Liver (tissue), 9 donors: ENCODE measurements around the gene CCDC74A. TPM values are rescaled to one million over a fixed set of nuclear protein-coding genes. Genes with fewer than 3 reads are reported as not detected.
"Not testable (repeated sequence)": the region's sequence is repeated elsewhere in the genome, so short reads cannot be mapped to it uniquely, and the experiment has no call there.

Experiments used
- DNase-seq: peaks from one replicate; pipeline ENCODE4 v3.0.0-alpha.2; 2017; ENCODE audit warnings: low spot score
- H3K27ac ChIP-seq, 2 donors: one replicate each; pipeline ENCODE4 v1.7.0; 2013; ENCODE audit warnings: inconsistent platforms in 2 of 2, low read length in 2 of 2, control low read depth in 1 of 2, low read depth in 1 of 2, mild to moderate bottlenecking in 1 of 2
- H3K27me3 ChIP-seq, 4 donors: one replicate each; pipeline versions ENCODE4 v1.6.1 to v1.7.0; 2013; ENCODE audit warnings: low read length in 3 of 4, inconsistent platforms in 1 of 4, mild to moderate bottlenecking in 1 of 4, moderate library complexity in 1 of 4; ENCODE audit not compliant: control insufficient read depth in 4 of 4, insufficient read depth in 4 of 4
- H3K36me3 ChIP-seq, 4 donors: one replicate each; pipeline versions ENCODE4 v1.6.1 to v1.7.0; 2013; ENCODE audit warnings: low read length in 3 of 4, mild to moderate bottlenecking in 3 of 4, low read depth in 1 of 4, moderate library complexity in 1 of 4; ENCODE audit not compliant: control insufficient read depth in 4 of 4, insufficient read depth in 3 of 4
- H3K4me1 ChIP-seq, 4 donors: one replicate each; pipeline versions ENCODE4 v1.6.1 to v1.7.0; 2013; ENCODE audit warnings: low read length in 3 of 4, mild to moderate bottlenecking in 3 of 4, moderate library complexity in 1 of 4; ENCODE audit not compliant: control insufficient read depth in 4 of 4, insufficient read depth in 4 of 4
- H3K4me3 ChIP-seq, 3 donors: one replicate each; pipeline versions ENCODE4 v1.6.1 to v1.7.0; 2013; ENCODE audit warnings: low read length in 3 of 3, control low read depth in 1 of 3, low read depth in 1 of 3, mild to moderate bottlenecking in 1 of 3
- H3K9ac ChIP-seq, 2 donors: one replicate each; pipeline ENCODE4 v1.7.0; 2013; ENCODE audit warnings: low read length in 2 of 2, mild to moderate bottlenecking in 2 of 2, moderate library complexity in 2 of 2, control low read depth in 1 of 2, low read depth in 1 of 2
- H3K9me3 ChIP-seq, 4 donors: one replicate each; pipeline versions ENCODE4 v1.6.1 to v1.7.0; 2013; ENCODE audit warnings: low read length in 3 of 4; ENCODE audit not compliant: control insufficient read depth in 4 of 4
- FOXA2 ChIP-seq: IDR thresholded peaks from 2 replicates; pipeline ENCODE4 v1.6.1; 2016; ENCODE audit warnings: antibody characterized with exemption
- HNF4A ChIP-seq, 2 donors: conservative IDR thresholded peaks; 2 replicates each; pipeline ENCODE4 v1.6.1; 2016; ENCODE audit warnings: antibody characterized with exemption in 2 of 2, mild to moderate bottlenecking in 2 of 2
- RAD21 ChIP-seq, 2 donors: IDR thresholded peaks; 2 replicates each; pipeline ENCODE4 v1.6.1; 2016; ENCODE audit warnings: antibody characterized with exemption in 2 of 2, mild to moderate bottlenecking in 2 of 2
- TAF1 ChIP-seq: conservative IDR thresholded peaks from 2 replicates; pipeline ENCODE4 v1.6.1; 2016; ENCODE audit warnings: antibody characterized with exemption, mild to moderate bottlenecking
- YY1 ChIP-seq: IDR thresholded peaks from 2 replicates; pipeline ENCODE4 v1.6.1; 2016; ENCODE audit warnings: antibody characterized with exemption, mild to moderate bottlenecking
- whole genome bisulfite sequencing: extraction: QIAGEN DNeasy Blood & Tissue Kit; methylation state at CpG from one replicate; pipeline ENCODE4 v1.1.7; 2013; 5-methylcytosine and 5-hydroxymethylcytosine counted together
- polyA plus RNA-seq, 2 donors: library from polyadenylated mRNA; stranded (reverse) in 1 of 2; unstranded in 1 of 2; fragments of 200-250 nt in 1 of 2; fragments of >200 nt in 1 of 2; fragmentation: Nextera tagmentation in 1 of 2; extraction: Ambion mirVana in 1 of 2; gene quantifications; one replicate each; pipeline versions ENCODE4 v1.2.1 to v1.2.3, GENCODE V29; 2013 to 2015
- total RNA-seq, 2 donors: library from RNA; depleted of rRNA; stranded (reverse); fragments of >200 nt; gene quantifications; one replicate each; pipeline ENCODE4 v1.2.3, GENCODE V29; 2014
- TF ChIP-seq, protein P1 (sequence below): IDR thresholded peaks from 2 replicates; pipeline ENCODE4 v1.6.1; 2016; ENCODE audit warnings: antibody characterized with exemption, mild to moderate bottlenecking
- TF ChIP-seq, protein P2 (sequence below): IDR thresholded peaks from 2 replicates; pipeline ENCODE4 v1.6.1; 2016; ENCODE audit warnings: antibody characterized with exemption
- TF ChIP-seq, protein P3 (sequence below): IDR thresholded peaks from 2 replicates; pipeline ENCODE4 v1.6.1; 2016; ENCODE audit warnings: antibody characterized with exemption
- TF ChIP-seq, protein P4 (sequence below): IDR thresholded peaks from 2 replicates; pipeline ENCODE4 v1.6.1; 2016; ENCODE audit warnings: antibody characterized with exemption
- donor health status: healthy.
- donor health status: healthy.
- donor health status: healthy.
- donor health status: healthy.
- donor health status: healthy.

Gene CCDC74A
- total and polyA plus RNA-seq, 4 donors = 0.37 to 1.1 (median 0.47) TPM

DNA sequence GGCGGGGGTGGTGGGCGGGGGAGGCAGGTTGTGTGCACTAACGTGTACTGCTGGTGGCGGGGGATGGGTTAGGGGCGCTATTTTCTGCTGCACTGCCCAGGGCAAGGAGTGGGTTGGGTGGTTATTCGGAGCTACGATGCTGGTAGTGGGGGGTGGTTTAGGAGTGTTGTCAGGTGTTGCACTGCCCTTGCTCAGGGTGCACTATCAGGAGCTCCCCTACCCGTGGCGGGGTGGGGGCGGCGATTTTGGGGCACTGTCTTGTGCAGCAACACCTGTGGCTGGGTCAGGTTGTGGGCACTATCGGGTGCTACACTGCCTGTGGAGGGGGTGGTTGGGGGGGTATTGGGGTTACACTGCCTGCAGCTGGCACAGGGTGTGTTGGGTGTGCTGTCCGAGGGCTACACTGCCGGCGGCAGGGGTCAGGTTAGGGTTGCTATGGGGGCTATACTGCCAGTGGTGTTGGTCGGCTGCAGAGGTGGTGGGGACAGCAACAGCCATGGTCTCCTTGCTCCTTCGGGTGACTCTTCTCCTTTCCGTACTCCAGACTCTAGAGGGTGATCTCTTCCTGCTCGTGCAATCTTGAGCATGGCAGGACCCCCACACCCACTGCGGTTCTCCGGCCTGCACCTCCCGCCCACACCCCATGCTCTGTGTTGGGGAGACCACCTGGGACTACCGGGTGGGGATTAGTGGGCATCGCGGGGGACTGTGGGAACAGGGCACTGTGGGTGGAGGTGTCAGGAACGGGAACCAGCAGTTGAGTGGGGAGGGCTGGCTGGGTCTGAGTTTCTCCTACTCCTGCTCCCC lies 16.5 kb downstream of the CCDC74A start:
- not testable (repeated sequence) for H3K27ac ChIP-seq, H3K9me3 ChIP-seq, H3K9ac ChIP-seq, H3K27me3 ChIP-seq, H3K4me1 ChIP-seq, H3K36me3 ChIP-seq, H3K4me3 ChIP-seq, DNase-seq
- WGBS = 90% methylated on average over 22 of the region's 26 CpGs

DNA sequence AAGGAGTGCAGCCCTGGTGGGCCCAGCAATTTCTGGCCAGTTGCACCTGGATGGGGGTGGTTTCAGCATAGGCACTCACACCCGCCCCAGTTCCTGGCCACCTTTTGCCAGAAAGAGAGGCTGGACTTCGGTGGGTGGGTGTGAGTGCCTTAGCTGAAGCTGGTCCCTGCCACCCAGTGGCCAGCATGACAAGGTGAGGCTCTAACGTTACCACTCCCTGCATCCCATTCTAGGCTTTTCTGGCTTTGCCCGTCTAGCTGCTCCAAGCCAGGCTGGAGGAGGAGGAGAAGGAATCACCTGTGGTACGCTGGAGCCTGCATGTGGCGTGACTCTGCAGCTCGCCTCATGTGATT lies 17.1 kb downstream of the CCDC74A start:
- H3K27ac ChIP-seq, DNase-seq, H3K4me3 ChIP-seq, H3K9me3 ChIP-seq, H3K9ac ChIP-seq, H3K4me1 ChIP-seq, H3K27me3 ChIP-seq, H3K36me3 ChIP-seq: not testable (repeated sequence)
- WGBS = 93% methylated on average over 3 of the region's 7 CpGs

DNA sequence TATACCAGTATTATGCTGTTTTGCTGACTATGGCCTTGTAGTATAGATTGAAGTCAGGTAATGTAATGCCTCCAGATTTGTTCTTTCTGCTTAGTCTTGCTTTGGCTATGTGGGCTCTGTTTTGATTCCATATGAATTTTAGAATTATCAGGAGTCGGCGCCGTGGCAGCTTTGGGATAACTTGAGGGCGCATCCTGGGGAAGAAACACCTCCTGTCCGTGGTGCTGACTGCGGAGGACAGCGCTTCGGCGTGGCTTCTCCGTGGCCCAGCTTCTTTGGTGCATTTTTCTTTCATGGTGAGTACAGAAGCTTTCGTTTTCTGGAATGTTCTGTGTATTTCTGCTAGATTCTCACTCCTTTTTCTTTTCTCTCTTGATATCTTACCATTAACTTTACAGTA lies 25.2 kb downstream of the CCDC74A start:
- TF ChIP-seq HNF4A (conservative IDR thresholded peaks at IDR 0.05) (no peak), YY1 (no peak)
- TF ChIP-seq, protein P1, sequence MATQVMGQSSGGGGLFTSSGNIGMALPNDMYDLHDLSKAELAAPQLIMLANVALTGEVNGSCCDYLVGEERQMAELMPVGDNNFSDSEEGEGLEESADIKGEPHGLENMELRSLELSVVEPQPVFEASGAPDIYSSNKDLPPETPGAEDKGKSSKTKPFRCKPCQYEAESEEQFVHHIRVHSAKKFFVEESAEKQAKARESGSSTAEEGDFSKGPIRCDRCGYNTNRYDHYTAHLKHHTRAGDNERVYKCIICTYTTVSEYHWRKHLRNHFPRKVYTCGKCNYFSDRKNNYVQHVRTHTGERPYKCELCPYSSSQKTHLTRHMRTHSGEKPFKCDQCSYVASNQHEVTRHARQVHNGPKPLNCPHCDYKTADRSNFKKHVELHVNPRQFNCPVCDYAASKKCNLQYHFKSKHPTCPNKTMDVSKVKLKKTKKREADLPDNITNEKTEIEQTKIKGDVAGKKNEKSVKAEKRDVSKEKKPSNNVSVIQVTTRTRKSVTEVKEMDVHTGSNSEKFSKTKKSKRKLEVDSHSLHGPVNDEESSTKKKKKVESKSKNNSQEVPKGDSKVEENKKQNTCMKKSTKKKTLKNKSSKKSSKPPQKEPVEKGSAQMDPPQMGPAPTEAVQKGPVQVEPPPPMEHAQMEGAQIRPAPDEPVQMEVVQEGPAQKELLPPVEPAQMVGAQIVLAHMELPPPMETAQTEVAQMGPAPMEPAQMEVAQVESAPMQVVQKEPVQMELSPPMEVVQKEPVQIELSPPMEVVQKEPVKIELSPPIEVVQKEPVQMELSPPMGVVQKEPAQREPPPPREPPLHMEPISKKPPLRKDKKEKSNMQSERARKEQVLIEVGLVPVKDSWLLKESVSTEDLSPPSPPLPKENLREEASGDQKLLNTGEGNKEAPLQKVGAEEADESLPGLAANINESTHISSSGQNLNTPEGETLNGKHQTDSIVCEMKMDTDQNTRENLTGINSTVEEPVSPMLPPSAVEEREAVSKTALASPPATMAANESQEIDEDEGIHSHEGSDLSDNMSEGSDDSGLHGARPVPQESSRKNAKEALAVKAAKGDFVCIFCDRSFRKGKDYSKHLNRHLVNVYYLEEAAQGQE = peak; percentile 35
- TF ChIP-seq, protein P2, sequence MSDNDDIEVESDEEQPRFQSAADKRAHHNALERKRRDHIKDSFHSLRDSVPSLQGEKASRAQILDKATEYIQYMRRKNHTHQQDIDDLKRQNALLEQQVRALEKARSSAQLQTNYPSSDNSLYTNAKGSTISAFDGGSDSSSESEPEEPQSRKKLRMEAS = no peak
- TF ChIP-seq, protein P3, sequence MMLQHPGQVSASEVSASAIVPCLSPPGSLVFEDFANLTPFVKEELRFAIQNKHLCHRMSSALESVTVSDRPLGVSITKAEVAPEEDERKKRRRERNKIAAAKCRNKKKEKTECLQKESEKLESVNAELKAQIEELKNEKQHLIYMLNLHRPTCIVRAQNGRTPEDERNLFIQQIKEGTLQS = no peak
- WGBS = 79% methylated on average over 11 of the region's 11 CpGs

DNA sequence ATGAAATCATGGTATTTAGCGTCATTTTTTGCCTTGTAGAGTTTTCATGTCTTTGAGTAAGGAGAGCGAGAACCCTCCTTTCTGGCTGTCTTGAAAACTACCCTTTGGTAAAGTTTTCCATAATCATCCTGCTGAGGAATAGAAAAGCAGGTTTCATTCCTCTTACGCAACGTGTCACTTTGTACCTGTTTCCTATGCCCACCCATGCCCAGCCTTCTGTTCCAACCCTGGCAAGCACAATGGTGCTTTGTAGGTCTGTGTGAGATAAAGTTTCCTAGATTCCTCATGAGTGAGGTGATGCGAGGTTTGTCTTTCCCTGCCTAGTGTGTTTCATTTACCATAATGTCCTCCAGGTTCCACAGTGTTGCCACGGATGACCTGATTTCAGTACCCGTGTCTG lies 29.3 kb downstream of the CCDC74A start:
- no peaks in the 10 kb centered on the region for H3K9me3 ChIP-seq
- H3K36me3 ChIP-seq = no peaks in the 10 kb centered on the region
- peaks cover 0 to 4% (median 0%) of the 10 kb centered on the region in 4 donors for H3K27me3 ChIP-seq
- WGBS = 80% methylated on average over 7 of the region's 7 CpGs
- TF ChIP-seq HNF4A (conservative IDR thresholded peaks at IDR 0.05) = no peak
- no peak for TF ChIP-seq TAF1
- TF ChIP-seq, protein P4, sequence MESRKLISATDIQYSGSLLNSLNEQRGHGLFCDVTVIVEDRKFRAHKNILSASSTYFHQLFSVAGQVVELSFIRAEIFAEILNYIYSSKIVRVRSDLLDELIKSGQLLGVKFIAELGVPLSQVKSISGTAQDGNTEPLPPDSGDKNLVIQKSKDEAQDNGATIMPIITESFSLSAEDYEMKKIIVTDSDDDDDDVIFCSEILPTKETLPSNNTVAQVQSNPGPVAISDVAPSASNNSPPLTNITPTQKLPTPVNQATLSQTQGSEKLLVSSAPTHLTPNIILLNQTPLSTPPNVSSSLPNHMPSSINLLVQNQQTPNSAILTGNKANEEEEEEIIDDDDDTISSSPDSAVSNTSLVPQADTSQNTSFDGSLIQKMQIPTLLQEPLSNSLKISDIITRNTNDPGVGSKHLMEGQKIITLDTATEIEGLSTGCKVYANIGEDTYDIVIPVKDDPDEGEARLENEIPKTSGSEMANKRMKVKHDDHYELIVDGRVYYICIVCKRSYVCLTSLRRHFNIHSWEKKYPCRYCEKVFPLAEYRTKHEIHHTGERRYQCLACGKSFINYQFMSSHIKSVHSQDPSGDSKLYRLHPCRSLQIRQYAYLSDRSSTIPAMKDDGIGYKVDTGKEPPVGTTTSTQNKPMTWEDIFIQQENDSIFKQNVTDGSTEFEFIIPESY = no peak
- no peak for TF ChIP-seq FOXA2
- TF ChIP-seq RAD21 (IDR thresholded peaks at IDR 0.05) = no peak
- DNase-seq = no peak
- H3K9ac ChIP-seq = no peak overlapping the region
- no peak overlapping the region for H3K27ac ChIP-seq
- no peaks in the 10 kb centered on the region for H3K4me1 ChIP-seq
- no peak overlapping the region for H3K4me3 ChIP-seq

More for the DNA sequence above, 25.2 kb downstream of the CCDC74A start:
- no peaks in the 10 kb centered on the region for H3K9me3 ChIP-seq
- no peak overlapping the region for H3K4me3 ChIP-seq
- H3K27ac ChIP-seq = no peak overlapping the region
- no peaks in the 10 kb centered on the region for H3K36me3 ChIP-seq
- no peaks in the 10 kb centered on the region for H3K4me1 ChIP-seq
- no peak overlapping the region for H3K9ac ChIP-seq
- no peak for DNase-seq
- peaks cover 0 to 4% (median under 1%) of the 10 kb centered on the region in 4 donors for H3K27me3 ChIP-seq
